ENCODE results near the gene OR4N2.
"Not testable (repeated sequence)": the region's sequence is repeated elsewhere in the genome, so short reads cannot be mapped to it uniquely, and the experiment has no call there.

- TF ChIP-seq EZH2 (IDR thresholded peaks at IDR 0.05; ENCODE audit: borderline replicate concordance, low read depth, low read length); USF1 (CRISPR knock-in tag; IDR thresholded peaks at IDR 0.05); CBX5 (IDR thresholded peaks at IDR 0.05; ENCODE audit: borderline replicate concordance, low read depth); ZC3H4 (CRISPR knock-in tag; IDR thresholded peaks at IDR 0.05; ENCODE audit: borderline replicate concordance); ATF6 (CRISPR knock-in tag; IDR thresholded peaks at IDR 0.05); ZNF174 (CRISPR knock-in tag; IDR thresholded peaks at IDR 0.05); SIRT6 (IDR thresholded peaks at IDR 0.05; ENCODE audit: low read depth, low read length); NFE2L1 (tag; IDR thresholded peaks at IDR 0.05; ENCODE audit: borderline replicate concordance, low read depth); CBFB (CRISPR knock-in tag; IDR thresholded peaks at IDR 0.05); ELK1 (CRISPR knock-in tag; IDR thresholded peaks at IDR 0.05); FOXO4 (CRISPR knock-in tag; IDR thresholded peaks at IDR 0.05); CTCF (IDR thresholded peaks at IDR 0.05 in 2 of 3, conservative IDR thresholded peaks at IDR 0.05 in 1 of 3; ENCODE audit: insufficient read depth in 2 of 3, low read depth in 1 of 3, low read length in 3 of 3); ZZZ3 (IDR thresholded peaks at IDR 0.05); NRF1 (conservative IDR thresholded peaks at IDR 0.05 in 1 of 2, IDR thresholded peaks at IDR 0.05 in 1 of 2): not testable (repeated sequence)
Measured at GRCh38 chr14:19813171-19813920, 9.8 kb downstream of the OR4N2 start.

All from K562 (cell line).